ENCODE results near the gene PIAS3.

GRCh38 chr1:145891587-145892485, 33.0 kb upstream of the PIAS3 start:
- TF ChIP-seq YY1 (IDR thresholded peaks at IDR 0.05; ENCODE audit: insufficient read depth, insufficient read length) (no peak), SUZ12 (IDR thresholded peaks at IDR 0.05; ENCODE audit: extremely low read depth, insufficient read depth, insufficient read length) (no peak), ZNF274 (IDR thresholded peaks at IDR 0.05; ENCODE audit: low read depth, low read length) (no peak)
